HG02798 (cell line): Measurements from ENCODE around the gene RHOT2.

ENCODE experiments used
- ATAC-seq: cut with Tn5 transposase; IDR thresholded peaks from one replicate; pipeline ENCODE4 v1.9.1; 2021; ENCODE audit warnings: mild to moderate bottlenecking; ENCODE audit not compliant: unreplicated experiment, poor library complexity

Gene RHOT2

DNA sequence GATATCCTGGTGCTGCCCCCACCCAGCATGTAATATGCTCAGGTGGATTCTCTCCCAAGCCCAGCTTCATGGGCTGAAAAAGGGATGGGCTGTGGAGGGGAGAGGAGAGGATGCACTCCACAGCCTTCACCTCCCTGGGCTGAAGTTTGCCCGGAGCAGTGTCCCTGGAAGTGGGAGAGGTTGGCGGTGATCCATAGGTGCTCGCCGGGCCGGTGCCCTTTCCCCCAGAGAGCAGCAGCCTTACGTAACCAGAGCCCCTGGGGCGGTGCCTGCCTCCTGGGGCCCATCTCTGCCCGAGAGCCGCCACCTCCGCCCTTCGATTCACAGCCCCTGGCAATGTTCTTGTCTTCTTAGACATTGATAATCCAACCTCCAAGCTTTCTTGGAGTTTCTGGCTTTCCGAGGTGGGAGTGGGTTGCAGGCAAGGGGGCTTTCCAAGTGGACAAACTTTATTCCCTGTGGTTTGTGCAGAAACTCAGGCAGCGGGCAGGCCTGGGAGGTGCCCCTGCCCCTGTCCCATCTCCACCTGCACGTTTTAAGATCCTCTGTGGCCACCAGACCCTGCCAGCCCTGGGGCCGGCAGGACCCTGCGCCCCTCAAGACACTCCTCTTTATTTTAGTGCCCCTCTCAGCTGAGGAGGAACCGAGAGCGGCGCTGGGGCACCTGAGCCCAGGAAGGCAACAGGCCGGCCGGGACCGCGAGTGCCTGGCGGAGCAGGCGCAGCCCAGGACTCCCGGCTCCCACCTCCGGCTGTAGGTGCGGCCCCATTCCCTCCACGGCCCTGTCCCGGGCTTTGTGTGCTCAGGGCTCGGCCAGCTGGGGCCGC is 21.9 kb upstream of the RHOT2 start:
- ATAC-seq: no peak

DNA sequence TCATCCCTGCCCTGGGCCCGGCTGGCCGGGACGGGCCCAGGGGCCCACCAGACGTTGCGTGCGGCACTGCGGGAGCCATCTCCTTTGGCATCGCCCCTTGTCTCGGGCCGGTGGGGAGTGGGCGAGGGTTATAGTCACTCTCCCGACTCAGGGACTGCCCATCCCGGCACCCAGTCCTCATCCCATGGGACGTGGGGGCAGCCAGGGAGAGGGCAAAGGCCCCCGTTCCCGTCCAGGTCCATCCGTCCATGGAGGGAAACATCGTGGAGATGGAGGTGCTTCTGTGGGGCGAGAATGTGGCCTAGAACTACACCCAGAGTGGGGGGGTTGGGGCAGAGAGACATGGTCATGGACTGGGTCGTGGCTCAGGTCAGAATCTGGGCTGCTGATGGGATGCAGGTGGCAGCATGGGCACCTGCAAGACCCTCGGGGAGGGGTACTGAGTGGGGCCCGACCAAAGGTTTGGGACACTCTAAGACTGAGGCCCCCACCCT is 21.2 kb upstream of the RHOT2 start:
- no peak for ATAC-seq

DNA sequence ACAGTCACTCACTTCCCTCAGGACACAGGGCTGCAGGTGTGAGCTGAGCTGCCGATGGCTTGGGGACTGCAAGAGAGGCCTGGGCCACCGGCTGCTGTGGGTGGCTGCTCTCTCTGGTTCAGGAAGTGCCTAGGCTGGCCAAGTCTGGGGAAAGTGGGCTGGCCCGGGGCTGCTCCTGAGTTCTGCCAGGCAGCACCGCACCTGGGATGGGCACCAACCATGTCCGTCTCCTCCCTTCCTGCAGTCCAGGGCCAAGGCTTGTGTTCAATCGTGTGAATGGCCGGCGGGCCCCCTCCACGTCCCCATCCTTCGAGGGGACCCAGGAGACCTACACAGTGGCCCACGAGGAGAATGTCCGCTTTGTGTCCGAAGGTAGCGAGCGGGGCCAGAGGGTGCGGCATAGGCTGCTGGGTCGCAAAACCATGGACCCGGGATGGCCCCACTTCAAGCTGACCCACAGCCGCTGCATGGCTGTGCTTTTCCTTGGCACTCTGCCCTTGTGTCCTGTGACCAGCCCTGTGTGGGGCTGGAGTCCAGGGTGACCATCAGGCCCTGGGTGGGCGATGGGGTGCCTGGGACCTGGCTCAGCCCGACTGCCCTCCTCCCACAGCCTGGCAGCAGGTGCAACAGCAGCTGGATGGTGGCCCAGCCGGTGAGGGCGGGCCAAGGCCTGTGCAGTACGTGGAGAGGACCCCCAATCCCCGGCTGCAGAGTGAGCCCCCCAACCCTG is 20.6 kb upstream of the RHOT2 start:
- ATAC-seq: no peak

DNA sequence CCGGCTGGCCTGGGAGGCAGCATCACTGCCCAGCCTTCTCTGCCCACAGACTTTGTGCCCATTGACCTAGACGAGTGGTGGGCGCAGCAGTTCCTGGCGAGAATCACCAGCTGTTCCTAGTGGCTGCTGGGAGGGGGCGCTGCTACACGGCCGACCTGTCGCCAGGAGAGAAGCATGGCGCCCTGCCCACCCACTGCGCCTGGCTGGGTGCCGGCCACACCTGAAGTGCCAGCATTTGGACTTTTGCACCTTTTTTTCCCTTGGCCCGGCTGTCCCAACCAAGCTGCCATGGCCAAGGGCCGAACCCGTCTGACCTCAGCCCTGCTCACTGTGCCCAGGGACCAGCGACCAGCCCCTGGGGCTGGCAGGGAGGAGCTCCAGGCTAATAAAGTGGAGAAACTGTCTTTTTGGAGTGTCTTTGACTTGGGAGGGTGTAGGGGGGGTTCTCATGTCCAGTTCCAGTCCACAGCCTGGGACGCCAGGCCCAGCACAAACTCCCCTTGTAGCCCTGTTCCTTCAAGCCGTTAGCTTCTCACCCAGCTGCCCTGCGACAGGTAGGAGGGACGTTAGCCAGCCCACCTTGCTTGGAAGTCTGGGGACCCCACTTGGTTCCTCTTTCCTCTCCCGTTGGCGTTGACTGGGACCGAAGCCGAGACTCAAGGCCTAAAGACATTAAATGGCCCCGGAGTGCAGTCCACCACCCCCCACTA is 19.7 kb upstream of the RHOT2 start:
- ATAC-seq: no peak

DNA sequence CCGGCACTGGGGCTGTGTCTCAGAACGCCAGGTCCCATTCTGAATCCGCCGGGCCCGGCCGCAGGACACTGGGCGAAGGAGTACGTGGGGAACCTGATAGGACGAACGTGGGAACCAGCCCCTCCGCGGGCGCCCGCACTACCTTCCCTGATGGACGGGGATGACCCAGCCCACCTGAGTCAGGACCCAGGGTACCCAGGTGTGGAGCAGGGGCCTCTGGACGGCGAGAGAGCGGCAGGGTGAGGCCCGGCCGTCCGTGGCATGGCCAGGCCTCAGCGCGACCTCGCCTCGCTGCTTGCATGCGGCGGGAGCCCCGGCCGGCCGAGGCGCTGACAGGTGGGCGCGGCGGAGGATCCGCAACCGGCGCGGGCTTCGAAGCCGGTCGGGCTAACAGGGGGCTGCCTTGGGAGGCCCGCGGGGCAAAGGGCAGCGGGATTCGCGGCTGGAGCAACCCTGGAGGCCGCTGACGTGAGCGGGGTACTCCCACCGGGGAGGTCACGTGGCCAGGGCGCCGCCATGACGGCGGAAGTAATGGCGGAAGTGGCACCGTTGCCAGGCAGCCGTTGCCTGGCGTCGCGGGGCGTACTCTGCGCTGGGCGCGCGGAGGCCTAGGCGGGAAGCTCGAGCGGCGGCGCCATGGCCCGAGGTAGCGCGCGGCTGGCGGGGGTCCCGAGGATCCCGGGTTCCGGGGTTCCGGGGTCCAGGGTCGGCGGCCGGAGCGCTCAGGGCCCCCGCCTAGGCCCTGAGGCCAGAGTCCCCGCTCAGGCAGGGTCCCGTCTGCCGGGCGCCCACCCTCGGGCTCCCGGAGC is 18.9 kb upstream of the RHOT2 start, which contains the start of gene WDR90:
Gene WDR90 (plus strand): TSS at position 585 of the 809 bp plus-strand sequence. CDS start 52 bp downstream, at position 637.
- ATAC-seq: peak; percentile 87

DNA sequence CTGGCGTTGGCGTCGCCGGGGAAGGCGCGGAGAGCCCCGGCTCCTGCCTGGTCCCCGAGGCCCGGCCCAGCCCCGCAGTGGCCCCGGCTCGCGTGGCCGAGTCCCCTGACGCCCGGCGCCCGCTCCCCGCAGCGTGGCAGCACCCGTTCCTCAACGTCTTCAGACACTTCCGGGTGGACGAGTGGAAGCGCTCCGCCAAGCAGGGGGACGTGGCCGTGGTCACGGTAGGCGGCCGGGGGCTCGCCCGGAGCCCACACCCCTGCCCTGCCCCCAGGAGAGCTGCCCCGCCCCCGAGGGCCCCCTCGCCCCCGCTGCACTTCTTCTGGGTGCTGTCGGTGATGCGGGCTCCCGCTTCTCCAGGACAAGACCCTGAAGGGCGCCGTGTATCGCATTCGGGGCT is 18.3 kb upstream of the RHOT2 start:
- ATAC-seq: peak; percentile 12

- ATAC-seq: no peak
Measured at GRCh38 chr16:651844-652243, 16.1 kb upstream of the RHOT2 start.

- no peak for ATAC-seq
Measured at GRCh38 chr16:652454-653305, 15.3 kb upstream of the RHOT2 start.

- no peak for ATAC-seq
Measured at GRCh38 chr16:654034-654433, 13.9 kb upstream of the RHOT2 start.

GRCh38 chr16:657487-657886 is 10.4 kb upstream of the RHOT2 start:
- no peak for ATAC-seq

GRCh38 chr16:658679-659571 is 9.0 kb upstream of the RHOT2 start:
- ATAC-seq: no peak

DNA sequence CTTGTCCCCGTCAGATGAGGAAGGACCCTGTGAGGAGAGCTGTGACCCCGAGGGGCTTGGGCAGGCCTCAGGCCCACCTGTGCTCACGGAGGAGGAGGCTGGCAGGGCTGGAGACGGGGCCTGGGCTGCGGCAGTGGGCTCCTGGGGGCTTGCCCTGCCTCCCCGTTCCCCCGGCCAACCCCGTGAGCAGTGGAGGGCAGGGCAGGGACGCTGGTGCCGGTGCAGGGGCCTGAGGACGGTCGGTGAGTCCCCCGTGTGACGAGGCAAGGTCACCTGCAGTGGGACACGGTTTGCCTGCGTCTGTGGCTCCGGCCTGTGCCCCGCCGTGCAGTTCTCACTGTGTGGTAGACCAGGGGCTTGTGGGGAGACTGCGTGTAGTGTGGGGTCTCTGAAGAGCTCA is 8.3 kb upstream of the RHOT2 start:
- no peak for ATAC-seq

GRCh38 chr16:660132-660458 is 7.8 kb upstream of the RHOT2 start:
- no peak for ATAC-seq

DNA sequence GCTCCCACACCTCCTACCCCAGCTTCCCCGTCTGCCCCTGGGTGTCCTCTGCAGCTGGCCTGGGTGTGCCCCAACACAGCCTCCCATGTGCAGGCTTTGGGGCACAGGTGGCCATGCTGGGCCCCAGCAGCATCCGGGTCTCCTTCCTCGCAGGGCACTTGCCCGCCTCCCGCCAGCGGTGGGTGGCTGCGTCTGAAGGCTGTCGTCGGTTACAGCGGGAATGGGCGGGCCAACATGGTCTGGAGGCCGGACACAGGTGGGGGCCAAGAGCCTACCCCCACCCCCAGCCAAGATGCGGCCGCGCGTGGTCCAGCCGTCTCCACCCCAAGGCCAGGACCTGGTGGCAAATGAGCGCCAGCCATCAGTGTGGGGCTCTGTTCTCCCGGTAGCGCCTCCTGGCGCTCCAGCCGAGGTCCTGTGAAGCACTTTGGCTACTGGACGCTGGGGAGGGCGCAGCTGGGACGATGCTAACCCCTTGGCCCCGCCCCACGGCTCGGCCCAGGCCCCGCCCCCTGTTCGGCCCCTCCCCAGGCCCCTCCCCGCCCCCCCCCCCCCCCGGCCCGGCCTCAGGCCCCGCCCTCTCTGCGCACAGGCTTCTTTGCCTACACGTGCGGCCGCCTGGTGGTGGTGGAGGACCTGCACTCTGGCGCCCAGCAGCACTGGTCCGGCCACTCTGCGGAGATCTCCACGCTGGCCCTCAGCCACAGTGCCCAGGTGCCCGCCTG is 7.3 kb upstream of the RHOT2 start:
- ATAC-seq: peak; percentile 63

DNA sequence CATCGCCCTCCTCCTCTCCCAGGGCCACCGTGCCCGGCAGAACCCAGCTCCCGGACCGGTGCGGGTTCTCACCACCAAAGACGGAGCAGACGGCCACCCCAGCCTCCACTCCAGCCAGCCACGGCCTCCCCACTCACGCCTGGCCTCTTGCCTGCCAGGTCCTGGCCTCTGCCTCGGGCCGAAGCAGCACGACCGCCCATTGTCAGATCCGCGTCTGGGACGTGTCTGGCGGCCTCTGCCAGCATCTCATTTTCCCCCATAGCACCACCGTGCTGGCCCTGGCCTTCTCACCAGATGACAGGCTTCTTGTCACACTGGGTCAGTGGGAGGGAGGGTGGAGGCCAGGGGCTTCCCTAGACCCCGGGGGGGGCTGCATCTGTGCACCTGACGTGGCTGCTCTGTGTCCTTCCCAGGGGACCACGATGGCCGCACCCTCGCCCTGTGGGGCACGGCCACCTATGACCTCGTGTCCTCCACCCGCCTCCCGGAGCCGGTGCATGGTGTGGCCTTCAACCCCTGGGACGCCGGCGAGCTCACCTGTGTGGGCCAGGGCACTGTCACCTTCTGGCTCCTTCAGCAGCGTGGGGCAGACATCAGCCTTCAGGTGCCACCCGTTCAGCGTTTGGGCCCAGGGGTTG is 6.6 kb upstream of the RHOT2 start:
- ATAC-seq: no peak

- ATAC-seq: no peak
Measured at GRCh38 chr16:662095-662494, 5.8 kb upstream of the RHOT2 start.

DNA sequence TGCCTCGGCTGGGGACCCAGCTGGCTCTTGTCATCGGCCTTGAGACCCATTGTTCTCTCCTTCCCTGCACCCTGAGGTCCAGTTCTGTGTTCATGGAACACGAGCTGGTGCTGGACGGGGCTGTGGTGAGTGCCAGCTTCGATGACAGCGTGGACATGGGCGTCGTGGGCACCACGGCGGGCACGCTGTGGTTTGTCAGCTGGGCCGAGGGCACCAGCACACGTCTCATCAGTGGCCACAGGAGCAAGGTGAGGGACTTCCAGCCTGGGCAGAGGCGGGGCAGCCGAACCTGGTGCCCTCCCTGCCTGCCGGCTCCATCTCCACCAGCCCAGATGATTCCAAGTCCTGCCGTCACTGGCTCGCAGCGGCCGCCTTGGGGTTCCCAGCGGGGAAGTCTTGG is 5.3 kb upstream of the RHOT2 start:
- ATAC-seq: no peak
